GM21360 (cell line): Measurements from ENCODE around the gene MANBA.

Experiments
- ATAC-seq: cut with Tn5 transposase; IDR thresholded peaks from one replicate; pipeline ENCODE4 v1.9.1; 2021; ENCODE audit warnings: mild to moderate bottlenecking, moderate library complexity; ENCODE audit not compliant: unreplicated experiment

The MANBA gene

DNA sequence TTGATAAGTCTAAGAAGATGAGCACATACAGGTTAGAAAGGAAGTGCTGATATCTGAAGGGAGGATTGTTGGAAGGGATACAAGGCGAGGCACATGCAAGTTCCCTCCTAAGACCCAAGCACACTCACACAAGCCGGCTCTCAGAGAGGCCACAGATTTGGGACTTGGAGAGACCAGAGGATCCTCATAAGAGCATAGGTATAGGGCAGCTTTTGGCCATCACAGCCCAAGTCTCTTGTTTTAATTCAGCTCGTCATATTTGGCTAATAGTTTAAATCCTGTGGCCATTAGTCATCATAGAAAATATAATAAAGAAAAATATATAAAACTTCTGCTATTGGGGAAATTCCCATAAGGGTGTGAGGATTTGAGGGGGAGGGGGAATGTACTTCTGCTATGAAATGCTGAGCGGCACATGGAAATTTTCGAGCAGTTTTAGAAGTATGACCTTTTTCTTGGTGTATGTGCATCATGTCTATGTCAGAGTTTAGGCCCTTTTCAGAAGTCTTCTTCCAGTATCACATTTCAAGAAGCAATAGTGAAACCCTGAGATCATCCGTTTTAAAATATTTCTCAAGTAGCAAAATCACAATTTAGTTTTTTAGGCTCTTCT is 161.9 kb downstream of the MANBA start:
- peak; percentile 69 for ATAC-seq

- no peak for ATAC-seq
Measured at GRCh38 chr4:102598086-102598761, 162.5 kb downstream of the MANBA start.

GRCh38 chr4:102596532-102596931 is 164.2 kb downstream of the MANBA start:
- ATAC-seq, result no peak

DNA sequence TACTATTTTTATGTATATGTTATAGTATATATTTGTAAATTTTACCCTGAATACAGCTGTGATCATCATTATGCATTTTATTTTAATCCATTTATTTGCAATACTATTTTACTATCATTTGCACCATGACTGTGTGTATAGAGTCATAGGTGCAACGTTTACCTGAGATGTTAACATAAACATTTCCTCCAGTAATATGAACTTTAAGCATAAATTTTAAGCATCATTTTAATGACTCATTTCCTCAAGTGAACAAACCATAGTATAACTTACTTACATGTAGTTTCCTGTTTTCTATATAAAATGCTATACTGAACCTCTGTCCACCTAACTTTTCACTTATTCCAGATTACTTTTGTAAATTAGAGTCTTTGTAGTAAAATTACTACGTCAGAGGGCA is 166.8 kb downstream of the MANBA start:
- no peak for ATAC-seq

DNA sequence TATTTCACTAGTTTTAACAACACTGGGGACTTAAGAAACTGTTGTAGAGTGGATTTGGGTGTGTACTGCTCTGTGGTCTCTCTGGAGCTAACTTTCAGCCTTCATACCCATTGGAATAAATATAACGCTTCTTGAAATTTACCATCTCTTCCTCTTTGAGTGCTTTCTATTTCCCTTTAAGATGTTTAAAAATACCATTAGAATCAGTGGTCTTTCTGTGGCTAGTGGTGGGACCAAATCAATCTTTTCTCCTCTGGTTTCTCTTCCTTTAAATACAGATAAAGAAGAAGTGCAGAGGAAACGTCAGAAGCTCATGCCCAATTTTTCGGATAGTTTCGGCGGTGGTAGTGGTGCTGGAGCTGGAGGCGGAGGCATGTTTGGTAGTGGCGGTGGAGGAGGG is 167.6 kb downstream of the MANBA start:
- no peak for ATAC-seq

DNA sequence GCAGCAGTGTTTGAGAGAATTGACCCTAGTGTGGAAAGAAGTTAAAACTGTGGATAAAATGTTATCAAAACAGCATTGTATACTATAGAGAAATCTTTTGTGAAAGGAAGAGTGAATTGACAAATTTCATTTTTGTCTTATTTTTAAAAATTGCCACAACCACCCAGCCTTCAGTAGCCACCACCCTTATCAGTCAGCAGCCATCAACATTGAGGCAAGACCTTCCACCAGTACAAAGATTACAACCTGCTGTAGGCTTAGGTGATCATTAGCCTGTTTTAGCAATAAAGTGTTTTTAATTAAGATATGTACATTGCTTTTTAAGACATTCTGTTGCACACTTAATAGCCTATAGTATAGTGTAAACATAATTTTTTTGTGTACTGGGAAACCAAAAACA is 168.5 kb downstream of the MANBA start:
- ATAC-seq, result no peak

- no peak for ATAC-seq
Measured at GRCh38 chr4:102589743-102590142, 171.0 kb downstream of the MANBA start.

GRCh38 chr4:102586644-102587021 is 174.1 kb downstream of the MANBA start:
- ATAC-seq, result no peak

DNA sequence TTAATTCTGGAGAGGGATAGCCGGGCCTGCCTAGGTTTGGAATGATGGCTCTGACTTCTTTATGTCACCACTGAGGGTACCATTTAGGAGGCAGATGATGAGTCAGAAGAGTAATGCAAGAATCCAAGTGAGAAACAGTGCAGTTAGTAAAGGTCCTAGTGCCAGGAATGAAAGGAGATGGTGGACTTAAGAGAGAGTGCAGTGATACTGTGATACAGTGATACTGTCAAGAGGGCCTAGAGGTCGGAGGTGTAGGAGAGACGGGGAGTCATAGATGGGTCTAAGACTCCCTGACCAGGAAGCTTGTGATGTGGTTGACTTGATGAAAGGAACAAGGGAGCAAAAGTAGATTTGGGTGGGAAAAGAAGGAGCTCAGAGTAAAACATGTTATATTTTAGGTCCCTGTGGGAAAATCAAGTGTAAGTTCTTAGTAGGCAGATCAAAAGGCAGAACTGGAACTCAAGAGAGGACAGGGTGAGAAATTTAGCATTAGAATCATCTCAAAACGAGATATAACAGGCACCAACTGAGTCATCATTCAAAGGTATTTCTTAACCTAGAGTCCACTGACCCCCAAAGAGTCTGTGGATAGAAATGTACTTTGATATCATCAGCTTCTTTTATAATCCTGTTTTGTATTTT is 174.6 kb downstream of the MANBA start:
- ATAC-seq, result no peak

GRCh38 chr4:102585329-102585728 is 175.4 kb downstream of the MANBA start:
- ATAC-seq, result no peak

GRCh38 chr4:102584091-102584490 is 176.7 kb downstream of the MANBA start:
- ATAC-seq, result no peak
